Activated CD8-positive, alpha-beta memory T cell treated with anti-CD3 and anti-CD28 coated beads, Interleukin-2, amount 50 U/mL, for 4 hours (primary cell): Measurements from ENCODE around the gene MPP2.
"Not testable (repeated sequence)": the region's sequence is repeated elsewhere in the genome, so short reads cannot be mapped to it uniquely, and the experiment has no call there.

Experiments
- DNase-seq: peaks from one replicate; pipeline ENCODE4 v3.0.0-alpha.2; 2020

The MPP2 gene, protein sequence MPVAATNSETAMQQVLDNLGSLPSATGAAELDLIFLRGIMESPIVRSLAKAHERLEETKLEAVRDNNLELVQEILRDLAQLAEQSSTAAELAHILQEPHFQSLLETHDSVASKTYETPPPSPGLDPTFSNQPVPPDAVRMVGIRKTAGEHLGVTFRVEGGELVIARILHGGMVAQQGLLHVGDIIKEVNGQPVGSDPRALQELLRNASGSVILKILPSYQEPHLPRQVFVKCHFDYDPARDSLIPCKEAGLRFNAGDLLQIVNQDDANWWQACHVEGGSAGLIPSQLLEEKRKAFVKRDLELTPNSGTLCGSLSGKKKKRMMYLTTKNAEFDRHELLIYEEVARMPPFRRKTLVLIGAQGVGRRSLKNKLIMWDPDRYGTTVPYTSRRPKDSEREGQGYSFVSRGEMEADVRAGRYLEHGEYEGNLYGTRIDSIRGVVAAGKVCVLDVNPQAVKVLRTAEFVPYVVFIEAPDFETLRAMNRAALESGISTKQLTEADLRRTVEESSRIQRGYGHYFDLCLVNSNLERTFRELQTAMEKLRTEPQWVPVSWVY

DNA sequence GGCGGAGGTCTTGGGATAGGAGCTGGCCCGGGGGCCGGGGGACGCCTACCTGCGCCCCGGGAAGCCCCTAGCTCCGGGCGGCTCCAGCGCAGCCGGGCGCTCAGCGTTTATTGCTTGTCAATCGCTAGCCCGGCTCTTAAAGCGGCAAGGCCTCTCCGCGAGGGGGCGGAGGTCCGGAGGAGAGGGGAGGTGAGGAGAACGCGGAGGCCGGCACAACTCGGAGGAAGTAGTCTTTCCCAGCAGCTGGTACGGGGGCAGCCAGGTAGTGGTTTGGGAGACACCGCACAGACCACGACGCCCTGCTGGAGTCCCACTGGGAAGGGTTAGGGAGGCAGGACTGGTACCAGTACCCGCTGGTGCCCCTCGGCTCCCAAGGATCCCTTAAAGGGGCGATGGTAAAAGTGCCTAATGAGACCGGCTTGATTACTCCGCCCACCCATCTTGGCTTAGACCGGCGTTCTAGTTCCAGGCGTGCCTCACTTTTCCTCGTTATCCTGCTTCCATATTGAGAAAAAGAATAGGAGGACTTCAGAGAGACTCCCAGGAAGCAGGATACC, at the start of gene MPP2:
Gene MPP2 (minus strand): TSS at position 112 of the 557 bp plus-strand sequence. CDS start 3,076 bp downstream, outside the sequence.
- DNase-seq = peak; percentile 59

DNA sequence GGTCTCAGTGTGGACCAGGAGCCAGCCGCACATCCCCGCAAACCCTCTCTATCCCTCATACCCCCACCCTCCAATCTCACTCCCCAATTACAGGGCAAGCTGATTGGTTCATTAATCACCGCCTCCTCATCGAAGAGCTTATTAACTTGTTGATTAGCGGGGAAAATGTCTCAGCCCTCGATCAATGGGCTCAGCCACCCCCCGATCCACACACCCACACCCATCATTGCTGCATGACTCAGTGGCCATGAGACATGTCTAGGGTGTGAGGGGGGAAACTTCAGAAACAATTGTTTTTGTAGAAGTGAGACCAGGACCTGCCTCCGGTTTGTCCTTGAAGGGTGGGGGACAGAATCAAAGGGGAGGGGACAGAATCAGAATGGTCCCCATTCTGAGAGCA, 48.9 kb upstream of the MPP2 start:
- no peak for DNase-seq

DNA sequence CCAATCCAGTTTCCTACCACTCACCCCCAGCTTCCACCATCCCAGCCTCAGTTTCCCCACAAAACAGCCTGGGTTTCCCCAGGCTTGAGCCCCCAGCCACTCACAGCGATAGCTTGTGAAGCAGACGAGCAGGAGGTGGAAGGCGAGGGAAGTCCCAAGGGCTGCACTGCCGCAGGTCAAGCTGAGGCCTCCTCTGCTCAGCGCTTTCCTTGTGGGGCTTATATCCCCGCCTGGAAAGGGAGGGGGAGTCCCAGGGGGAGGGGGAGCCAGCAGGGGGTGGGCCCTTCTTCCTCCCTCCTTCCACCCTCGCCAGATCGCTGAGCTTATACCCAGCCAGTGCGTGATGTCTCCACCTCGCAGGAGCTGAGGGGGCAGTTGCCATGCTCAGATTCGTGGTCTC, 46.4 kb upstream of the MPP2 start, which contains the start of gene PYY:
Gene PYY (minus strand): TSS at position 195 of the 400 bp plus-strand sequence. CDS start 457 bp downstream, outside the sequence.
- DNase-seq = no peak

DNA sequence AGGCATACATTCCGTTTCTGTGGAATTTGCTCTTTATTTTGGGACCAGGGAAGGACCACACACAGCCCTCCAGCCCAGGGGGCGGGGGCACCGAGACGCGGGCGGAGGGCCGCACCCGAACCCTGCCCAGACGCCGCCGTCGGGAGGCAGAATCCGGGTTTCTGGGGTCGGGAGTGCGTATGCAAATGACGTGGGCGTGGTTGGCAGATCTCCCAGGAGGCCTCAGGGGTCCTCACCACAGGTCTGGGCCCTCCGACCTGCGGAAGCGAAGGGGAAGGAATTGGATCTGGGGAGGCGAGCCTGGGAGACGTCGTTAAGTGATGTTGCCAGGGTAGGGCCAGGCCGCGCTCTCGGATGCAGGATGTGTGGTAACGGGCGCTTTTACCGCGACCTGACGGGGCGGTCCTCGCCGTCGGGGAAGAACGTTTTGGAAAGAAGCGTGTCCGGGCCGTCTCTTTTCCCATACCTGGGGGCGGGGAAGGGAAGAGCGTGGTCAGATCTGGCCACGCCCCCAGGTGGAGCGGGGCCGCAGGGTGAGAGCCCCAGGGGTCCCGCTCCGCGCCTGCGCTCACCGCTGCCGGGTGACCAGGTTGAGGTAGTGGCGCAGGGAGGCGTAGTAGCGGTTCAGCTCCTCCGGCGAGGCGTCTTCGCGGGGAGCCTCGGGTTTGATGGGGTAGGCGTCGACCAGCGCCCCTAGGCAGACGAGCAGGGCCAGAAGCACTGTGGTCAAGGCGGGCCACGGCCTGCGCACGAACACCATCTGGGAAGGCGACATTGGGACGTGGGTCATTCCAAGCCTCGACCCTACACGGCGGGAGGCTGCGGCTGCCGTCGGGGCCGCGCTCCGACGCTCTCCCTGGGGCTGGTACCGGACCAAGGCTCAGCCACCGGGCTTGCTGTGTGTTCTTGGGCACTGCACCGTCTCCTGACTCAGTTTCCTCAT, 45.7 kb upstream of the MPP2 start:
- DNase-seq = no peak

DNA sequence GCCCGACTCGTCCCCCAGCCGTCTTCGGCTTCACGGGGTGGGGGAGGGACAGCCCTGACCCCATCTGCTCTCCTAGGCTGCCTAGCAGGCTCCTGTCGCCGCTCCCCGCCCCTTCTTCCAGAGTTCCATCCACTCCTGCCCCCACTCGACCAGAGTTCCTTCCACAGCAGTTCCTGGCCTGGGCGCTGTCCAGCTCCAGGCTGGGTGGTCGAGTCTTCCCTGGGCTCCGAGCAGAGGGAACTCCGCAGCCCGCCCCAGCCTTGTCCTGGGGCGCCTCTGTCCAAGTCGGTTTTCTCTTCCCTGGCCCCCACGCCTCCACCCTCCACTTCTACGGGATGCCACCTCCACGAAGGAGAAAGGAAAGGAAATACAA, 45.0 kb upstream of the MPP2 start:
- no peak for DNase-seq

DNA sequence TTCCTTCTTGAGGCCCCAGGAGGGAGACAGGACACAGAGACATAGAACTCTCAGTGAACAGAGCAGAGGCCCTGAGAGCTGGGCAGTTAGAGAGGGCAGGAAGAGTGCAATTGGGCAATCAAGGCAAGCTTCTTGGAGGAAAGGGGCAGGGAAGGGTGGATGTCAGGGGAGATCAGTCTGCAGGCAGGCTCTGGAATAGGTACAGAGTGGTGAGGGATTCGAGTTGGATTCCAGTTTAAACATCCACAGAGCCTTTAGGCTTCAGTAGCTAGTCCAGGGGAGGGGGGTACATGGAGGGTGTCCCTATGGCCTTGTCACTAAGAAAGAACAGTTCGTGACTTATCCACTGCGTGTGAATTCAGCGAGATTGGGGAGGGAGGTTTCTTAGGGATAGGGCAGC, 44.4 kb upstream of the MPP2 start:
- DNase-seq = no peak

DNA sequence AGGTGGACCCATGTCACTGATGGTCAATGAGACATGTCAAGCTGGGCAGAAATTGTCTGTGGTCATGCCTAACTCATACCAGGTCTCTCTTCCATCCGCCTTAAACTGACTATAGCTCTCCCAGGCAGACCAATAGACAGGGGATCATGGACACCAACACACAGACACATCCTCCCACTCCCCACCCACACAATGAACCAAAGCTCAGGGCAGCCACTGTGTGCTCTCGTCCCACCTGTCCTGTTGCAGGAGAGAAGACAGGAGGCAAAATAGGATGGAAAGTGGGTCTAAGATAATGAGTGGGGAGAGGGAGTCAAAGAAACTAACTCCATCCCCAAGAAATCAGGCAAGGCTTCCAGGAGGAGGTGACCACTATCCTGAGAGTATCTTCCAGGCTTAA, 43.2 kb upstream of the MPP2 start:
- DNase-seq = no peak

DNA sequence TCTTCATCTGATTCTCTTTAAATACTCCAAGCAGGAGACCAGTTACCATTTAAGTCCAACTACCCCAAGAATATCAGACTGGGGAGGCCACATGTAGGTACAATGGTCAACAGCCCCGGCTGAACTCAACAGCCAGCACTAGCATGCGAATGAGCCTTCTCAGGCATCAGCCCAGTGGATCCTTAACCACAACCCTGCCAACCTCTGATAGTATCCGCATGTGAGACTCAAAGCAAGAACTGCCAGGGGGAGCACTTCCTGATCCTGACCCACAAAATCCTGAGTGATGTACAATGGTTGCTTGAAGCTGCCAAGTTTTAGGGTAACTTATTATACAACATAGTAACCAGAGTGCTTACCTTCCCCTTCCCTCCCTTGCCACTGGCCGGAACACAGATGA, 42.4 kb upstream of the MPP2 start:
- DNase-seq = no peak

DNA sequence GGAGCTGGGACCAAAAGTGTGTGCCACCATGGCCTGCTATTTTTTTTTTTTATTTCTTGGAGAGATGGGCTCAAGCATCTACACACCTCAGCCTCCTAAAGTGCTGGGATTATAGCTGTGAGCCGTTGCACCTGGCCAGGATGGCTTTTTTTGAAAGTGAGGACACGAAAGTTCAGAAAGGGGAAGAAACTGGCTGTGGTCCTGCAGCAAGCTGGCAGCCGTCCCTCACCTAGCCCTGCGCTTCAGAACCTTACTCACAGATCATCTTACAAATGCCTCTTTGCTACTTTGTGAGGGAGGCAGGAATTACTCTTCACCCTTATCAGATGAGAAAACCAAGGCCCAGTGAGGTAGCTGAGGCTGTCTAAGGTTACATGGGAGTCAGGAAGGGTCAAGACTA, 39.4 kb upstream of the MPP2 start:
- DNase-seq = no peak

DNA sequence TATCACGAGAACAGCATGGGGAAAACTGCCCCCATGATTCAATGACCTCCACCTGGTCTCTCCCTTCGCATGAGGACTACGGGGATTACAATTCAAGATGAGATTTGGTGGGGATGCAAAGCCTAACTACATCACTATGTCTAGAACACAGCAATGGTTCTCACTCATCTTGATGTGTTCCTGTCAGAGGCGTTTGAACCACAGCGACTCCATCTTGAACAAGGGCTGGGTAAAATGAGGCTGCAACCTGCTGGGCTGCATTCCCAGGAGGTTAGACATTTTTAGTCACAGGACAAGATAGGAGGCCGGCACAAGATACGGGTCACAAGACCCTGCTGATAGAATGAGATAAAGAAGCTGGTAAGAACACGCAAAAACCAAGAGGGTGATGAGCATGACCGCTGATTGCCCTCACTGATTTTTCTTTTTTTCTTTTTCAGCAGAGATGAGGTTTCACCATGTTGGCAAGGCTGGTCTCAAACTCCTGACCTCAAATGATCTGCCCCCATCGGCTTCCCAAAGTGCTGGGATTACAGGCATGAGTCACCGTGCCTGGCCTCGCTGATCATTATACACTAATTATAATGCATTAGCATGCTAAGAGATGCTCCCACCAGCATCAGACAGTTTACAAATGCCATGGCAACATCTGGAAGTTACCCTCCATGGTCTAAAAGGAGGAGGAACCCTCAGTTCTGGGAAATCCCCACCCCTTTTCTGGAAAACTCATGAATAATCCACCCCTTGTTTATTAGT, 37.9 kb upstream of the MPP2 start:
- DNase-seq = no peak

DNA sequence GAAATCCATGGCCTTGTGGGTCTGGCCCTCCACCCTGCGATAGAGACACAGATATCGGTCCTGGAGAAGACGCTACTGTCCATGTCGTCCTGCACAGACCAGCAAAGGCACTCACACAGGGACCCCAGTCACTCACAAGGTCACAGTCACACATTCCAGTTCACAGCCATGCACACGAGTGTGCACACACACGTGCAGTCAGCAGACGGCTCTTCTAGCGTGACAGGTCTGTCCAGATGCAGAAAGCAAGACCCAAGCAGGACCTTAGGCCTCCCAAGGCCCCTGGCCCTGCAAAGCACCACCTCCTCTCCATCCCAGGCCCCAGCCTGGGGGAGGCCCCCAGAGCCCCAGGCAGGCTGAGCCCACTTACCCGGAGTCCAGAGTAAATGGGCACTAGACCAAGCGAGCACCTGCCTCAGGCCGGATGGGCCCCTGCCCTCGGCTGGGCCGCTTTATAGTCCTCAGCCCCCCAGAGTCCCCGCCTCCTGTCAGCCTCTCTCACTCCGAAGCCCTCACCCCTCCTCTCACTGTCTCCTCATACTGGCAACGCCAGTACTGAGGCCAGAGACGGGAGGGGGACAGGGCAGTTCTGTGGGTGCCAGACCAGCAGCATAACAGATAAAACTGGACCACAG, 34.8 kb upstream of the MPP2 start, which contains the start of gene PPY:
Gene PPY (minus strand): TSS at position 426 of the 635 bp plus-strand sequence. CDS start 822 bp downstream, outside the sequence.
- no peak for DNase-seq

DNA sequence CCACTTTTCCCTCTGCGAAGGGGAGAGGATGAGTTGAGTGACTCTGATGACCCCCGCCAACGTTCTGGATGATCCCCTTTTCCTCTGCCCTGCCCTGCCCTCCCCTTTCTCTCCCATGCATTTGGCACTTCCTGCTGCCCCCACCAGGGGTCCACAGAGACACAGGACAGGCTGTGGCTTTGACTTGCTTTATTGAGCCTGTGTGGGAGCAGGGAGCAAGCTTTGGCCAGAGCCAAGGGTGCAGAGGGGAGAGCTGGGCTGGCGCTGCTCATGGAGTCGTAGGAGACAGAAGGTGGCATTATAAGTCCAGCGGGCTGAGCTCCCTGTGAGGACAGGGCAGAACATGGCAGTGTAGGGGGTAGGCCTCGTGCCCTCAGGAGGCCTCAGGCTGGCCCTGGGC, 33.3 kb upstream of the MPP2 start:
- no peak for DNase-seq

DNA sequence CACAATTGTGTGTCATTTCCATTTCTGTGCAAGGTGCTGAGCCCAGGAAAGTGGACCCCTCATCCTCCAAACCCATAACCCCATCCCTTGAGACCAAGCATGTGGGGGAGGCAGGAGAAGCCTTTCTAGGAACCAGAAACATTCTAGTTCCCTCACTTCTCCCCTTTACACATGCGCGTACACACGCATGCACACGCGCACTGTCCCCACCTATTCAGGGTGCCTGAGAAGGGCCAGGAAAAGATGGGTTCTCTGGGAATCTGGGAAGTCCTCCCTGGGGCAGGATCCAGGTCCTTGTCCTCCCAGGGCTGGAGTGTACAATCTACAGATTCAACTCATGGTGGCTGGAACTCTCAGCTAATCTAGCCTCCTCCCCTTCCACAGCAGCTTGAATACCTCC, 32.5 kb upstream of the MPP2 start:
- no peak for DNase-seq

DNA sequence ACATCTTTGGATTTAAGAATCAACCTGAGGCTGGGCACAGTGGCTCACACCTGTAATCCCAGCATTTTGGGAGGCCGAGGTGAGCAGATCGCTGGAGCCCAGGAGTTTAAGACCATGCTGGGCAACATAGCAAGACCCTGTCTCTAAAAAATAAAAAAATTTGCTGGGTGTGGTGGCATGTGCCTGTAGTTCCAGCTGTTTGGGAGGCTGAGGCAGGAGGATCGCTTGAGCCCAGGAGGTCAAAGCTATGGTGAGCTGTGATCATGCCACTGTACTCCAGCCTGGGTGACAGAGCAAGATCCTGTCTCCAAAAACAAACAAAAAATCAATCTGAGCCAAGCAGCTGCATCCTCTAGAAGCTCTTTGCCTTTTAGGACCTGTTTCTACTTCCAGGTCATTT, 32.1 kb upstream of the MPP2 start:
- DNase-seq = not testable (repeated sequence)

DNA sequence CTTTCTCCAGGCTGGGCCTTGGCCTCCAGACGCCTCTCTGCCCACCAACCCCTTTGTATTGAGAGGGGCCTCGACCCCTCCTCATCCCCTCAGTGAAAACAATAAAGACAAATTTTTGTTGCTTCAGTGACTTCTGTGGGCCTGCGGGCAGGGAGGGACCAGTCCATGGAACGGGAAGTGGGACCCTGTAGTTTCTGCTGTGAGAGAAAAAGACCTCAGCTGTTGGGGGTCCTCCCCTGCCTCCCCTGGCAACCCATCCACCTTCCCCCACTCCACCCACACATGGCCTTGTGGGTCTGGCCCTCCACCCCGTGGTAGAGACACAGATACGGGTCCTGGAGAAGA, 31.5 kb upstream of the MPP2 start:
- no peak for DNase-seq

DNA sequence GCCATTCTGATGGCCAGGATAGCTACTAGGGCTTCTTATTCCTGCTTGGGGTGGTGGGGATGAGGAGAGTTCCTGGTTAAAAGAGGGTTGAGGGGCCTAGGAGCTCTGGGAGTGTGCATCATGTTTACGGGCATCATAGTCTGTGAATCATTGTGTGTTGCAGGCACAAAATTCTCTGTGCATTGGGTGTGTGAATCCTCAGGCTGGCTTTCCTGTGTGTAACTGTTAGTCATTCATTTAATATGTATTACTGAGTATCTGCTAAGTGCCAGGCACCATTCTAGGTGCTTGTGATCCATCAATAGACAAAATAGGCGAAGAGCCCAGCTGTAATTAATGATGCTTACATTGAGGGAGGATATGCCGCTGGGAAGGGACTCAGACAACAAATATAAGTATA, 29.1 kb upstream of the MPP2 start:
- no peak for DNase-seq

DNA sequence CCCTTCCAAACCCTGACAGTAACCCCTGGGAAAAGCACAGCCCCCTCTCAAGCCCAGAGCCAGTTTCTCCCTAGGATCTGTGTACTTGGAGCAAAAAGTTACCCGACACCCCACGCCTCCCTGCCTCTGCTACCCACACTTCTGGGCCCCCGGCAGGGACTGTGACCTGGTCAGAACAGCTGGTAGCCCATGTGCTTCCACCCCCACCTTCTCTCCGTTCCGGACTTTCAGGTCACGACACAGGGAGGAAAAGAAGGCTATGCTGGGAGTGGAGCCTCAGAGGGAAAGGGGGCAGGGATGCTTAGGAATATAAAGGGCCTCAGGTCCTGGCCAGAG, 28.6 kb upstream of the MPP2 start:
- no peak for DNase-seq

DNA sequence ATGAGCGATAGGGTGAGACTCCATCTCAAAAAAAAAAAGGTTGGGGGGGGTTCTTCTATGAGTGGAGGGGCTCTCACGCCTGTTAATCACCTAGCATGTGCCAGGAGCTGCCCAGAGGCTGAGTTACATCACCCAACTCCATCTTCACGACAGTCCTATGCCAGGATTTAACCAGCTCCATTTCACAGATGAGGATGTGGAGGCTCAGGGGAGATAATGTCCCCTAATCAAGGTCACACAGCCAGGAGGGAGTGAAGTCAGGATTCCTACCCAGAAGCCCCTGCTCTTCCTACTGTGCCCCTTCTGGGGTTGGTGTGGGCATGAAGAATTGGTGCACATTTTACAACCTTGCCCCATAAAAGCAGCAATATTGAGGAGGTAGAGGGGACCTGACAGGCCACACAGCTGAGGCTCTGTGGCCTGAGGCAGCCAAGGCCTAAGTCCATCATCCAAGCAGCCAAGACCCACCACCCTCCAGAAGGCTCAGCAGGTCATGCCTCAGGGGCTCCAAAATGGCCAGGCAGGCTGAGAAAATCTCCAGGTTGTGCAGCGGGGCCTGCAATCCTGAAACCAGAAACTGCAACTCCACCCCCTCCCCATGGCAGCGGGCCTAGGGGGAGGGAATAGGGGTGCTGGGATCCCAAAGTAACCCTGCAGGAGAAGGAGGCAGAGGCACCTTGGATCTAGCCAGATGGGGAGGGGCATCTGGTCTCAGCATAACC, 28.0 kb upstream of the MPP2 start:
- DNase-seq = no peak

DNA sequence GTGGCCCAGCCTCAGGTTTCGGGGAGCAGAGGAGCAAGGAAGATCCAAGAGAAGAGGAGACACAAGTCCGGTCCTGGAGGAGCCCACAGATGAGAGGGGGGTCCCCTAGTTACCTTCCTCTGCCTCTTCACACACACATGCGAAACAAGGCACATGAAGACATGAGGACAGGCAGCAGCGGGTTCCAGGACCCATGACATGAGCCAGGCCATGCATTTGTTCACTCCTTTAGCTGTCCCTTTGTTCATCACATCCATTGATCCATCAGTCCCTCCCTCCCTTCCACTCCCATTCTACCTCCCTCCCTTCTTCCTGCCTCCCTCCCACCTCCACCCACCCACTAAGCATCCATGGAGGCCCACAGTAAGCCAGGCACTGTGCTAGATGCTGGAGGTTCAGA, 25.6 kb upstream of the MPP2 start:
- DNase-seq = no peak

DNA sequence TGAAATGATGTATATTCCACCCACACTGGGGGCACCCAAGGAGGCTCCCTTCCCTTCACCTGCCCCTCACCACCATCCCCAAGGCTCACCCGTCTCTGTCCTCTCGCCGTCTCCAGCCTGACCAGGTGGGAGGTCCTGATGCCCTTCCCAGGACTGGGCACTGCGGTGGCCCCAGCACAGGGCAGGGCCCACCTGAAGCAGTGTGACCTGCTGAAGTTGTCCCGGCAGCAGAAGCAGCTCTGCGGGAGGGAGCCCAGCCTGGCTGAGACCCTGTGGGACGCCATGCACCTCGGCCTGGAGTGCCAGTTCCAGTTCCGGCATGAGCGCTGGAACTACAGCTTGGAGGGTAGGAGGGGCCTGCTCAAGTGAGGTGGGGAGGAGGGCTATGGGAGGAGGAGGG, 25.0 kb upstream of the MPP2 start:
- no peak for DNase-seq

DNA sequence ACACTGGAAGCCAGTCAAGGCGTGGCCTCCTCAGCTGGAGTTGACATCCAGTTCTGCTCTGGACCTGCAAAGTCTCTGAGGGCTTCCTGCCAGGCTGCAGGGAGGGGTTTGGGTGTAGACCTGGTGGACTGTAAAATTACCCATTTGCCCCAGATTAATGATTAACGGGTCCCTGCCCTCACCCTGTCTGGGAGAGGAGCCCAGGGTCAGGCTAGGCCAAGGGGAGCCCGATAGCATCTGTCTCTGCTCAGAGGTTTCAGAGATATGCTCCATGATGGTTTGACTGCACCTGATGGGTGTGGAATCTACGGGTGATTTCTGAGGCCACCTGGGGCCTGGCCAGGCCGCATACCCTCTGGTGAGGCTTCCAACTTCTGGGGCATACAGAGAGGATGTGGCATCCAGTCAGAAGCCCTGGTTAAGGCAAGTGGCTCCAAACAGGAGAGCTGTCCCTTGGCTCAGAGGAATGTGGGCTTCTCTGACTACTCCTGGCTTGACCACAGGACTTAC, 23.8 kb upstream of the MPP2 start:
- no peak for DNase-seq
